ENCODE results near the gene ZBTB40. TPM values are rescaled to one million over a fixed set of nuclear protein-coding genes. Genes with fewer than 3 reads are reported as not detected.

Gene ZBTB40
- total and polyA plus RNA-seq, 2 of the 13 experiments (the other 11 are each of a cell fraction or from before 2014, with no cell fraction given) = 8.8 to 16.5 TPM

DNA sequence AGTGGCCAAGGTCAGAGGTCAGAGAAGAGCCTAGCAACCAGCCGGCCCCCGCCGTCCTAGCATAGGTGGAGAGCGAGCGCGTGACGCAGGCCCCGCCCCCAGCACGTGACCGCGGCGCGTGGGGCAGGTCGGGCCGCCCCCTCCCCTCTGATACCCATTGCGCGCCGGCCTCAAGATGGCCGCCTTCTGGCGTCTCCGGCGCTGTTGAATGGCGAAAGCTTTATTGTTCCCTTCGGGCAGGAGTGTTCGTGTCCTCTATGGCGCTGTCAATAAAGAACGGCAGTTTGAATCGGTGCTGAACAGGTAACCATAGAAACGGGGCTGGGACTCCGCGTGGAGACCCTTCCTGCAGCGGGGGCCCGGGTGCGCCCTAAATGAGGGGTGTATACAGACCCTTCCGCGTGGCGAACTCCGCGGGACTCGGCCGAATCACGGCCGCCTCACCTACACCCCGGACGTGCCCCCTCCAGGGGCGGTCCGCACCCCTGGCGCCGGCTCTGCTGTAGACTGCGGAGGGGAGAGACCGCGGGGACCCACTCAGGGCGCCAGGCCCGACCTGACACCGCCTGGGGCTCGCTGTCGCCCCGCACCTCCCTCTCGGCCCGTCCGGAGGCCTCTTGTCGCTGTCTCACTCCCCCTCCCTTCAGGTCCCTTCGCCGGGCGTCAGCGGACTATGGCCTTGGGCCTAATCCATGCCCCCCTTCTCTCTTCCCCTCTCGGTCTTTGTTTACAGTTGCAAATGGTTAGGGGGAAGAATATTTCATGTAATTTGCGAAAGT lies at the start of gene ZBTB40 (continued):
- TF ChIP-seq USF2 (IDR thresholded peaks at IDR 0.05; ENCODE audit: low read depth, low read length) (peak; percentile 99), USF2 (CRISPR knock-in tag; IDR thresholded peaks at IDR 0.05; ENCODE audit: borderline replicate concordance) (peak; percentile 99; the same call in 1 of the 2 replicates), CHD4 (IDR thresholded peaks at IDR 0.05; ENCODE audit: borderline replicate concordance, low read length) (peak; percentile 2; the same call in 1 of the 2 replicates), ZNF232 (CRISPR knock-in tag; IDR thresholded peaks at IDR 0.05; ENCODE audit: borderline replicate concordance) (no peak; the same call in 1 of the 2 replicates), ZNF264 (CRISPR knock-in tag; IDR thresholded peaks at IDR 0.05) (peak; percentile 64; the same call in 1 of the 2 replicates), RFX5 (IDR thresholded peaks at IDR 0.05; ENCODE audit: low read depth, low read length) (peak; percentile 79), MAFF (IDR thresholded peaks at IDR 0.05; ENCODE audit: low read depth, low read length) (no peak), ZNF556 (CRISPR knock-in tag; IDR thresholded peaks at IDR 0.05; ENCODE audit: borderline replicate concordance) (peak; percentile 96), ZNF251 (CRISPR knock-in tag; IDR thresholded peaks at IDR 0.05) (no peak), ZBTB42 (CRISPR knock-in tag; IDR thresholded peaks at IDR 0.05) (peak; percentile 67; the same call in 1 of the 2 replicates), HNRNPL (IDR thresholded peaks at IDR 0.05; ENCODE audit: low read depth, low read length) (no peak), YEATS2 (CRISPR knock-in tag; IDR thresholded peaks at IDR 0.05; ENCODE audit: borderline replicate concordance) (peak; percentile 90), PATZ1 (CRISPR knock-in tag; IDR thresholded peaks at IDR 0.05) (peak; percentile 97), NCOA2 (CRISPR knock-in tag; IDR thresholded peaks at IDR 0.05) (peak; percentile 75), XRCC5 (optimal IDR thresholded peaks at IDR 0.05; ENCODE audit: low read length) (peak; percentile 92), MED1 (CRISPR knock-in tag; IDR thresholded peaks at IDR 0.05) (peak; percentile 79), BHLHE40 (IDR thresholded peaks at IDR 0.05; ENCODE audit: low read length) (peak; percentile 99), ISX (CRISPR knock-in tag; conservative IDR thresholded peaks at IDR 0.05) (no peak; the same call in 1 of the 2 replicates), TBX3 (IDR thresholded peaks at IDR 0.05; ENCODE audit: borderline replicate concordance) (peak; percentile 79), ZBTB21 (CRISPR knock-in tag; IDR thresholded peaks at IDR 0.05) (peak; percentile 61; the same call in 1 of the 2 replicates)
- TF ChIP-seq, protein P1, sequence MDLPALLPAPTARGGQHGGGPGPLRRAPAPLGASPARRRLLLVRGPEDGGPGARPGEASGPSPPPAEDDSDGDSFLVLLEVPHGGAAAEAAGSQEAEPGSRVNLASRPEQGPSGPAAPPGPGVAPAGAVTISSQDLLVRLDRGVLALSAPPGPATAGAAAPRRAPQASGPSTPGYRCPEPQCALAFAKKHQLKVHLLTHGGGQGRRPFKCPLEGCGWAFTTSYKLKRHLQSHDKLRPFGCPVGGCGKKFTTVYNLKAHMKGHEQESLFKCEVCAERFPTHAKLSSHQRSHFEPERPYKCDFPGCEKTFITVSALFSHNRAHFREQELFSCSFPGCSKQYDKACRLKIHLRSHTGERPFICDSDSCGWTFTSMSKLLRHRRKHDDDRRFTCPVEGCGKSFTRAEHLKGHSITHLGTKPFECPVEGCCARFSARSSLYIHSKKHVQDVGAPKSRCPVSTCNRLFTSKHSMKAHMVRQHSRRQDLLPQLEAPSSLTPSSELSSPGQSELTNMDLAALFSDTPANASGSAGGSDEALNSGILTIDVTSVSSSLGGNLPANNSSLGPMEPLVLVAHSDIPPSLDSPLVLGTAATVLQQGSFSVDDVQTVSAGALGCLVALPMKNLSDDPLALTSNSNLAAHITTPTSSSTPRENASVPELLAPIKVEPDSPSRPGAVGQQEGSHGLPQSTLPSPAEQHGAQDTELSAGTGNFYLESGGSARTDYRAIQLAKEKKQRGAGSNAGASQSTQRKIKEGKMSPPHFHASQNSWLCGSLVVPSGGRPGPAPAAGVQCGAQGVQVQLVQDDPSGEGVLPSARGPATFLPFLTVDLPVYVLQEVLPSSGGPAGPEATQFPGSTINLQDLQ (CRISPR knock-in tag; IDR thresholded peaks at IDR 0.05) = peak; percentile 52
- TF ChIP-seq, protein P2, sequence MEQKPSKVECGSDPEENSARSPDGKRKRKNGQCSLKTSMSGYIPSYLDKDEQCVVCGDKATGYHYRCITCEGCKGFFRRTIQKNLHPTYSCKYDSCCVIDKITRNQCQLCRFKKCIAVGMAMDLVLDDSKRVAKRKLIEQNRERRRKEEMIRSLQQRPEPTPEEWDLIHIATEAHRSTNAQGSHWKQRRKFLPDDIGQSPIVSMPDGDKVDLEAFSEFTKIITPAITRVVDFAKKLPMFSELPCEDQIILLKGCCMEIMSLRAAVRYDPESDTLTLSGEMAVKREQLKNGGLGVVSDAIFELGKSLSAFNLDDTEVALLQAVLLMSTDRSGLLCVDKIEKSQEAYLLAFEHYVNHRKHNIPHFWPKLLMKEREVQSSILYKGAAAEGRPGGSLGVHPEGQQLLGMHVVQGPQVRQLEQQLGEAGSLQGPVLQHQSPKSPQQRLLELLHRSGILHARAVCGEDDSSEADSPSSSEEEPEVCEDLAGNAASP (CRISPR knock-in tag; IDR thresholded peaks at IDR 0.05; ENCODE audit: borderline replicate concordance) = peak; percentile 57; the same call in 1 of the 2 replicates

Data from HepG2 (cell line).